OCI-LY1 (cell line): ENCODE measurements around the gene SPAST.
"Not testable (repeated sequence)": the region's sequence is repeated elsewhere in the genome, so short reads cannot be mapped to it uniquely, and the experiment has no call there.

Source experiments
- CTCF ChIP-seq: fragments of 200-600 bp; sonication (generic), shearing (Covaris generic); IDR thresholded peaks from 2 replicates; pipeline ENCODE4 v1.5.1; 2017; ENCODE audit warnings: mild to moderate bottlenecking, antibody characterized with exemption, low read length, moderate library complexity, mixed read lengths
- EZH2 ChIP-seq: fragments of 200-600 bp; sonication (generic), shearing (Covaris generic); IDR thresholded peaks from 2 replicates; pipeline ENCODE4 v1.8.0; 2017; ENCODE audit warnings: borderline replicate concordance, mixed run types, mild to moderate bottlenecking, antibody characterized with exemption, low read length, moderate library complexity, mixed read lengths

GRCh38 chr2:32054583-32054982 lies 8.8 kb upstream of the SPAST start:
- not testable (repeated sequence) for TF ChIP-seq CTCF, EZH2
